Measurements from ENCODE around the gene MIR17HG. TPM values are rescaled to one million over a fixed set of nuclear protein-coding genes. Genes with fewer than 3 reads are reported as not detected.

Gene MIR17HG
- total RNA-seq, 1 donor, result 8.8 TPM

- no peak overlapping the region for H3K4me3 ChIP-seq (ENCODE audit: low read depth, low read length)
- DNase-seq (ENCODE audit: low read depth), result no peak
- no peak for TF ChIP-seq CTCF (IDR thresholded peaks at IDR 0.05; ENCODE audit: insufficient read depth, low read length)
These were observed 16.2 kb upstream of the MIR17HG start for GRCh38 chr13:91331047-91331915.

DNA sequence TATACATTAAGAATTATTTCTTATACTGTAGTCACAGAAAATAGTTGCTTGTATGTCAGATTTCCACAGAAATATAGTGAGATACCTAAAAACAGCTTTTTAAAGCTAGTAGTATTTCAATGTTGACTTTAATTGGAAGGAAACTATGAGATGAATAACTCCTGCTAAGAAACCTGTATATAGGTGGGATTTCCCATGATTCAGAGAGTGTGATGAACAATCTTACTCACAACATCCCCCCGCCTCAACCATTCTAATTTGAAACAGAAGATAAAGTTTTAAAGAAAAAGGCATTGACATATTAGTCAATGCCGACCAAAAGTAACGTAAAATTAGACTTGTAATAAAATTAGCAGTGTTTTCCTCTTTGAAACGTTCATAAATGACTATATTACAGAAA lies 1.4 kb upstream of the MIR17HG start:
- no peak overlapping the region for H3K4me3 ChIP-seq (ENCODE audit: low read depth, low read length)
- no peak for TF ChIP-seq CTCF (IDR thresholded peaks at IDR 0.05; ENCODE audit: insufficient read depth, low read length)
- no peak for DNase-seq (ENCODE audit: low read depth)

- peak overlapping the region; percentile 75 for H3K4me3 ChIP-seq (ENCODE audit: low read depth, low read length)
- no peak for TF ChIP-seq CTCF (IDR thresholded peaks at IDR 0.05; ENCODE audit: insufficient read depth, low read length)
- DNase-seq (ENCODE audit: low read depth), result no peak
These were observed 661 bp upstream of the MIR17HG start for GRCh38 chr13:91346850-91347201.

GRCh38 chr13:91347996-91348905 lies 764 bp downstream of the MIR17HG start:
- DNase-seq (ENCODE audit: low read depth), result peak; percentile 37
- H3K4me3 ChIP-seq (ENCODE audit: low read depth, low read length), result peak overlapping the region; percentile 75
- no peak for TF ChIP-seq CTCF (IDR thresholded peaks at IDR 0.05; ENCODE audit: insufficient read depth, low read length)

- peak; percentile 82 for DNase-seq (ENCODE audit: low read depth)
- TF ChIP-seq CTCF (IDR thresholded peaks at IDR 0.05; ENCODE audit: insufficient read depth, low read length), result peak; percentile 92
- H3K4me3 ChIP-seq (ENCODE audit: low read depth, low read length), result peak overlapping the region; percentile 75
These were observed 1.5 kb downstream of the MIR17HG start for GRCh38 chr13:91348906-91349435.

- TF ChIP-seq CTCF (IDR thresholded peaks at IDR 0.05; ENCODE audit: insufficient read depth, low read length), result no peak
- peak overlapping the region; percentile 75 for H3K4me3 ChIP-seq (ENCODE audit: low read depth, low read length)
- no peak for DNase-seq (ENCODE audit: low read depth)
These were observed 2.8 kb downstream of the MIR17HG start for GRCh38 chr13:91349992-91350911.
